Frontal cortex (tissue), 4 donors: ENCODE data around the gene CASP7. TPM values are rescaled to one million over a fixed set of nuclear protein-coding genes. Genes with fewer than 3 reads are reported as not detected.

Source experiments
- DNase-seq, 2 donors: peaks; one replicate each; pipeline ENCODE4 v3.0.0; 2012; ENCODE audit warnings: low spot score in 2 of 2
- FAIRE-seq: peaks from 2 replicates; lab custom pipeline; 2012; peaks lifted over from hg19 to GRCh38; lab: Jason Lieb, UNC
- total RNA-seq: library from RNA; depleted of rRNA; stranded (reverse); fragments of >200 nt; gene quantifications from one replicate; pipeline ENCODE4 v1.2.3, GENCODE V29; 2014
- donor health status: control.
- donor health status: control.
- donor health status: control.

The CASP7 gene
- total RNA-seq, 1 donor from 2014 or later: 2.0 TPM

DNA sequence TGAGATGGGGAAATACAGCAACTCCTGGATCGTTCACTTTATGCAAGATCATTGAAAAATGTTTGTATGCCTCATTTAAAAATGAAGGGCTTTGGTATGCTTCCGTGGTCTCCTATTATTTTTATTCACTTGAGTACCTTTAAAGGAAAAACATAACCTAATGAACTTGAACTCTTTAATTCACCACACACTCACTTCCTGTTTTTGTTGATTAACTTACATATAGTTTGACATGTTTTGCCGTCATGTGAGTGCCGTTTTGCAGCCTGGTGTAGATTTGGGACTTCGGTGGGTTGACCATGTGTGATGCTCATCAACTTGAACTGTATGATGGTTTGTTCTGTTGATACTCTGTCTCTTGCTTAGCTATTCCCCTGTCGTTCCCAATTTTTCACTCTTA, 28.9 kb downstream of the CASP7 start:
- FAIRE-seq: no peak
- DNase-seq: no peak

DNA sequence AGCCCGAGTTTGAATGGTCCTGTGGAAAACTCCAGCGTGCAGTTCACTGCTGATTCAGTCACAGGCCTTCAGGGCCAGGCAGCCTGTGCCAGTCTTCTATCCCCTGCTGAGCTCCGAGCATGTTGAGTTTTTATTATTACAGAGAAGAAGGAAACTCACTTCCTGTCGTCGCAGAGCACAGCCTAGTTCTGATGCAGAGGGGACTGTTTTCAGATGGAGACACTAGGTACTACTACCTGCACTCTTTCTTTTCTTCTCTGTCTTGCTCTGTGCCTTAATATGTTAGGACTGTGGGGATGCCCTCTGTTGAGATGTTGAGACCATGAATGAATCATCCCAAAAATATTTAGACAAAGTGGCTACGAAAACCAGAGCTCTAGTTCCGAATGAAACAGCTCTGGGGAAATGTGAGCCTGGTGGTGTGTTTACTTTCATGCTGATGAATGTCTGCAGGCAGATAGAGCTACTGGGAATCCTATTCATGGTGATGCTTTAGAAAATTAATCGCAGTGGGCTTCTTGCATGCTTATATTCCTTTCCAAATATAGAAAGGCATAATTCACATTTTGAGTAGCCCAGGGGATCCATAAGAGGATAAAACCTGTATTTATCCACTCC, 29.6 kb downstream of the CASP7 start:
- DNase-seq (no peak), FAIRE-seq (no peak)

DNA sequence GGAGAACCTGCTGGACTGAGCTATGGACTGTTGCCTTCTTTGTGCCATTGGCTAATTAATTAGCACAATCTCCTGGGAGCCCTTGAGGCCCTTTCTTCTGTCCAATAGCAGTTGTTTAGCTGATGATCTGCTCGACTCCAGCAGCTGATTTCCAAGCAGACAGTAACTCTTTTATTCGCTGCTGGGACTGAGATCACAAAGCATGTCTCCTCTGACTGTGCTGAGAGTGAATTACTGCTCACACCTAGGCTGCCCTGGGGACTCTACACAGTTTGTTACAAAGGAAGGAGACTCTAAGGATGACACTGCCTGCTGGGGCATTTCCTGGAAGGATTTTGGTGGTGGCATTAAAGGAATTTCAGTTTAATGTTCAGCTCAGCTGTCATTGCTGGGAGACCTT, 31.4 kb downstream of the CASP7 start:
- peak; percentile 11 to 22 for DNase-seq

DNA sequence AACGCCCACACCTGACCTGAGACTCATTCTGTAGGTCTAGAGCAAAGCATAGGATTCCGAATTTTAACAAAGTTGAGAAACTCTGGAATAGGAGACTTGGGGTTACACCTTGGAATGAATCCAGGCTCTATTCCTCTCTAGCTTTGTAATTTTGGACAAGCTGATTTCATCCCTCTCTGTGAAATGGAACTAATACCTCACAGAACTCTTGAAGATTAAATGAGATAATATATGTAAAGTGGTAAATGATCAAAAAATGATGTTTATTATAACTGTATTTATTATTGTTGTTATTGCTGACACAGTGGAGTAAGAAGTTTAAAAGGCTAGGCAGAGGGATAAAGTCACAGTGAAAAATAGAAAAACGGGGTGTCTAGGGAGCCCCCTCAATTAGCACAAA, 32.3 kb downstream of the CASP7 start:
- FAIRE-seq: no peak

More for the DNA sequence above, 31.4 kb downstream of the CASP7 start:
- no peak for FAIRE-seq

DNA sequence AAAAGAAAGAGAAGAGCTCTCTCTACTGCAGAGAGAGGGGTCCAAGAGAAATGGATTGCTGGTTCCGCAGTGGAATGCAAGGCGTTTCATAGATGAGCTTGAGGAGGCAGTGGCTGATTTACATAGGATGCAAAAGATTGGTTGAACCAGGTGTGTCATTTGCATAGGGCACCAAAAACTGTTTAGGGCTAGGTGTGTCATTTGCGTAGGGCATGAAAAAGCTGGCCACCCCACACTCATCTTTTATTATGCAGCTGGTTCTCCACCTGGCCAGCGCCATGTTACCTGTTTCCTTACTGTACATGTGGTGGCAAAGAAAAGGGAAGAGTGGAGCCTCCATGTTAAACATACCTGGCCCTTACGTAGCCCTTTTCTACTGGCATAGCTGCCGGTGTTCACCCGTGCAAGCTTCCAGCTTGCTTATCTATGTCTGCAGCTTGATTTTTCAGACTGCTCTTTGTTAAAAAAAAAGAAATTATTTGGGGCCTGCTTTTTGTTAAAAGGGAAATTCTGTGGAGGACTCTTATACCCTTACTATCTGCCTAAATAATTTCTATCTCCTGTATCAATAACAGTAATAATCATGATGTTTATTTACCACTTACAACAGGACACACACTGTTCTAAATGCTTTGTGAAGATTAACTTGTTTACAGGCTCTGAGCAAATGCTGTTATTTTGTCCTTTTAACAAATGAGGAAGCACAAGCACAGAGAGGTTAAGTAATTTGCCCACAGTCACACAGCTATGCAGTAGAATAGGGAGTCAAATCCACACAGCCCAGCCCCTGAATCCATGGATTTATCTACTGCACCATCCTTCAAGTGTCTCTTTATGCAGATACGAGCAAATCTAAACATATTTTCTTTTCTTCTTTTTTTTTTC, 33.3 kb downstream of the CASP7 start:
- no peak for FAIRE-seq
- DNase-seq: no peak

More for the DNA sequence above, 32.3 kb downstream of the CASP7 start:
- no peak for DNase-seq

DNA sequence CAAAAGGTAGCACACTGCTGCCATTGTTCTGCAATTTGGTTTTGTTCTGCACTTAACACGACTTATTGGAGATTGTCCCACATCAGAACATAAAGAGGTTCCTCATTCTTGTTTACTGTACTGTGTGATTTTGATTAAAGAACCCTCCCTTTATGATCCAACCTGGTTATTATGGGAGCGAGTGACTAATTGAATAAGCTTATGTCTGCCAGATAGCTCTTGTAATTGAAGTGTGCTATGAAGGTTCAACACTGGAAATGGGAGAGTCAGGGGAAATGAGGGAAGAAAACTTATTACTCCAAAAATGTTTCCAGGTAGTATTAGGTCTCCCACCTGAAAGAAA, 33.9 kb downstream of the CASP7 start:
- DNase-seq (no peak), FAIRE-seq (no peak)

DNA sequence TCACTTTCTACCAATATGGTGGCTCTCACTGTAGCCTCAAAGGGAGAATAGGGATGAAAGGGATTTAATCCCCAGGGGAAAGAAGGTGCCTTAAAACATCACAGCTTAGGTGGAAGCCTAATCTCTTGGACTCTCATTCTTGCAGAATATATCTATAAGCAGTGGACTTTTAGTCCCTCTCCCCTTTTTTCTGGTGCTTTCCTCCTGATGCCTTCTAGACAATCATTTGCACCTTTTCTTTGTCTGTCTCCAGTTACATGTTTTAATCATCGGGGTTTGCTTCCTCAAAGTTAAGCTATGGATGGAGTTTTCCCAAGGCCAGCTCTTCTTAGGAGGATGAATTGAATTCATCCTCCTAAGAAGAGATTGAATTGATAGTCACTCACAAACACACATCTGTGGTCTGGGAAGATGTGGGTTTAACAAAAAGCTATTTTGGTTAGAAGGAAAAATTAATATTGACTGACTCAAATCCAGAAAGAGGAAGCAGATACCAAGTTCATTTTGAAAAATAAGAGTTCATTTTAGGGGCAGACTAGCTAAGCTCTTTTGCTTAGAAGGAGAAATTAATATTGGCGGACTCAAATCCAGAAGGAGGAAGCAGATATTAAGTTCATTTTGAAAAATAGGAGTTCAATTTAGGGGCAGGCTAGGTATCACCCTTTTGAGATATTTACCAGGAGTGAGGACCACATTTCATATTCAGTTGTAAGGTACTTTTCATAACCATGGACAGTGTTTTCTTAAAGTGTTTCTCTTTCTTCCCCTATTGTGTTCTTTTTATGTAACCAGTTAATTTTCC, 36.6 kb downstream of the CASP7 start:
- no peak for DNase-seq
- FAIRE-seq: no peak

DNA sequence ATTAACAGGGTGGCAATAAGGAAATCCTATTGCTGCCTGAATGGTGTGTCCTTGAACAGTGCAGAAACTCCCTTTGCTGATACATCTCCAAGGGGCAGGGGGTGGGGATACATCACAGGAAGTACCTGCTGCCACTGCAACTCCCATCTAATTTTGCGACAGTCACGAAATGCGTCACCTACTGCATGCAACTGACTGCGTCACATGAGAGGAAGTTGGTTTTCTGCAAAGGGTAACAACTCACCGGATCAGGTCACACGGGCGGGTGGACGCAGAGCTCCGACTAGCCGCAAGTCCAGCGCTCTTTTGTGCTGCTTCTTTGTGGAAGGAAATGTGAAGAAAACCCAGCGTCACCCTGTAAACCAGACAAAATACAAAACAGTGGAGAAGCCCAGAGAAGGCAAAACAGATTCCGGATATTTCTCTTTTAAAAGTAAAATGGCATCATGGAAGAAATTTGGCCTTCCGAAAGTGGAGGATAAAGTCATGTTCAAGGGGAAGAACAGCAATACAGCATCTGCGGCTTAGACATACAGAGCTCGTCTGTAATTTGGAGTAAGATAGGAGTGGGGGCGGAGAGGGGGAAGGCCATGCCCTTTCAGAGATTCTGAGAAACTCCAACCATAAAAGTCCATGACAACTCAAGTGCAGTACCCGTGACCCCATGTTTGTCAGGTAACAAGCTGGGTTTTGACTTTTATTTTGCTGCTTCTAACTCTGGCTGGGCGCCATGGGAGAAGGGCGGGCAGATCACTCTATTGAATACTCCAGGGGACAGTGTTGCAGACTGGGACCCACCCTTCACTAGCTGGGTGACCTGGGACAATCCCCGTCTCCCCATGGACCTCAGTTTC, 39.5 kb downstream of the CASP7 start:
- DNase-seq: no peak
- no peak for FAIRE-seq

DNA sequence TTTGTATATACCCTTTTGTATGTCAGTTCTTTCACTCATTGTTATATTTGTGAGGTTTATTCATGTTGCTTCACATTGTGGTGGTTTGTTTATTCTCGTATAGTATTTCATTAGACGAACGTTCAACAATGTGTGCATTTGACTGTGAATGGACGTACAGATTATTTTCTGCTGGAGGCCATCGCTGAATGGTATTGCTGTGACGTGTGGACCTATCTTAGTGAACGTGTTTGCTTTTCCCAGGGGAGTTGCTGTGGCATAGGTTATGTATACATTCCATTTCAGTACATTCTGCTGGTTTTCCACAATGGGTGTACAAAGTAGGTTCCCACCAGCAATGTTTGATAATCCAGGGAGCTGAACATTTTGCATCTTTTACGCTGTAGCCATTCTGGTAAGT, 40.7 kb downstream of the CASP7 start:
- no peak for FAIRE-seq
- DNase-seq: no peak

DNA sequence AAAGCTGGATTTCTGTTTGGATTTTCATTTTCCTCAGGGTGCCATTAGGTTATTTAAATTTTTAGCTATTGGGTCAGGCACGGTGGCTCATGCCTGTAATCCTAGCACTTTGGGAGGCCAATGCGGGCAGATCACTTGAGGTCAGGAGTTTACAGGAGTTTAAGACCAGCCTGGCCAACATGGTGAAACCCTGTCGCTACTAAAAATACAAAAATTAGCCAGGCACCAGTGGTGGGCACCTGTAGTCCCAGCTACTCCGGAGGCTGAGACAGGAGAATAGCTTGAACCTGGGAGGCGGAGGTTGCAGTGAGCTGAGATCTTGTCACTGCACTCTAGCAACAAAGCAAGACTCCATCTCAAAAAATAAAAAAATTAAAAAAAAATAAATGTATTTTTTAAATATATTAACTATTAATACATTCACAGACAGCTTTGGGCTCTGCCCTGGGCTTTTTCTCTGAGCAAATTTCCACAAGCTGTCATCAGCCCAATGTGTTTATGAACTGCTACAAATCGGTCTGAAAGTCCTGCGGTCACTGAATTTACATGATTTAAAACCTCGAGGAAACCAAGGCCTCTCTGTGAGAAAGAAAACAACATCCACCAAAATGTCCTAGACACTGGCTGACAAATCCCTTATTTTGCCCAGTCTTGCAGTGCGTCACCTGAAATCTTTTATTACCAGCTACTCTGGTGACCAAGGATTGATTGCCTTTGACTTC, 52.6 kb downstream of the CASP7 start:
- DNase-seq (no peak), FAIRE-seq (no peak)

DNA sequence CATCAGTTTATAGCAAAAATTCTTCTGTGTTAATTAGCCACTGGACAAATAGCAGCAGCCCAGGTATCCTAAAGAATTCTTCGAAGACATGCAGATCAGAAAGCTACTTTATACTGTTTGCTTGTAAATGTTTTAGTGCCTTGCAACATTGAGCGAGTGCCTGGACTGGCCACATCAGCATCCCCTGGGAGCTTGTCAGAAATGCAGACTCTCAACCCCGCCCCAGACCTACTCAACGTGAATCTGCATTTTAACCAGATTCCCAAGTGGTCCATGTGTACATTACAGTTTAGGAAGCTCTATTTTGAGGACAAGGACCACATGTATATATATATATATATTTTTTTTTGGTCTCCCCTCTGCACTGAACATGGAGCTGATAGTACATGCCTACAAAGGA, 53.3 kb downstream of the CASP7 start:
- DNase-seq (no peak), FAIRE-seq (no peak)

DNA sequence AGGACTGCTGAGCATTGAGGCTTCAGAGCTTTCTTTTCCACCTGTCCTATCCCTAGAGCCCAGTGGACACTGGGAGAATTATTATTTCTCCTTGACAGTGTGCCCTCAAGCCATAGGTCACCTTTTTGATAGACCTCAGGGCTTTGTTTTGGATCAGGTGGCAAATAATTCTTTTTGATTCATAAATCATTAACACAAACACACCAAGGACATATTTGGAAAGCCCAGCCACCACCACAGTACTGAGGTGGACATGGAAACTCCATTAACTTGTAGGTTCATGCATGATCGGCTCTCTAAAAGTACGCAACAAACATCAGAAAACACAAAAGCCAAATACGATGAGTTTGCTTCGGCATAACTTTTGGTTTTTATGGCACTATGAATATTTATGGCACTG, 53.9 kb downstream of the CASP7 start:
- no peak for FAIRE-seq

DNA sequence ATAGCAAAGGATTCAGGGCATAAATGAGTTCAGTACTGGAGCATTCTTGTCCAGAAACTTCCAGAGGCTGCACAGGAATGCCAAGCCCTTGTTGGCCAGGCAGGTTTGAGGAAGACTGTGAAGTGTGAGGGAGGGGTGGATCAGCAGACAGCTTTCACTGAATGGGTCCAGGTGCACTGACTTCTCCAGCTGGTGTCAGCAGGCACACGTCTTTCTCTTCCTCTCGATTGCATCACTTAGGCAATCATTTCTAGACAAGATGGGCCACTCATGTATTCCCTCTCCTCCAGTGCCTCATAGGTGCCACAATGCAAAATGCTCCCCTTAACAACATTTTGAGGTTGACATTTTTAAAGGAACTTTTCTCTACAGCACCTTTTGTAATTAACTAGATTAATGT, 56.2 kb downstream of the CASP7 start:
- DNase-seq: no peak
- no peak for FAIRE-seq

More for the DNA sequence above, 53.9 kb downstream of the CASP7 start:
- no peak for DNase-seq

DNA sequence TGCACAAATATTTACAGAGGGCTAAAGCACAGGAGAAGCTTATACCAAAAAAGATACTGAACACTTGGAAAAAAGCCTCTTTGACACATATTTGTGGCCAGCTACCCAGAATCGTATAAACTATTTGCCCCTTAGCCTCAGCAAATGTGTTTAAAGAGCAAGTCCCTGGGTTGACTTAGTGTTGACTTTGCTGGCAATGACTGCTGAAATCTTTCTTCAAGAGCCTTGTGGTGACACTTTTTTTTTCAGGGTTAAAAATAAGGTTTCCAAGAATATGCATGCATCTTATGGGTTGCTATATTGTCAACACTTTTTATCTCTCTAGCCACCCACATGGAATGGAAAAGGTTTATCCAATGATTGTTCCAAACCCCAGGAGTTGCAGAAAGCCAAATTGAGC, 56.9 kb downstream of the CASP7 start:
- FAIRE-seq: no peak
- DNase-seq: no peak

DNA sequence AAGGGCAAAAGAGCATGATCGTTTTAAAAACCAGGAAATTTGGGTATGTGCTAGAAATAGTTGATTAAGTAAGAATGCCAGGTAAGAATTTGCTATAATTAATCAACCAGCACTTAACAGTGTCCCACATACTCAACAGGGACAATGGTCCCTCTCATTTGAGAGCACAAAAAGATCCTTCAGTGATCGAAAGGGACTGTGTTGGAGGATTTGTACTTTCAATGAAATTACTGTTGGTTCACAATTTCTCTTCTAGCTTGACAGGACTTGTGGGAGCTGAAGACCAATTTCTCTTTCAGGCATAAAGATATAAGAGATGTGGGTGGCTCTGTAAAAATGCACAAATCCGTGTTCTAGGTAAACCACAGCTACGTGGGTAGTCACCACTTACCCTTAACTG, 59.3 kb downstream of the CASP7 start:
- no peak for DNase-seq
- FAIRE-seq: no peak

DNA sequence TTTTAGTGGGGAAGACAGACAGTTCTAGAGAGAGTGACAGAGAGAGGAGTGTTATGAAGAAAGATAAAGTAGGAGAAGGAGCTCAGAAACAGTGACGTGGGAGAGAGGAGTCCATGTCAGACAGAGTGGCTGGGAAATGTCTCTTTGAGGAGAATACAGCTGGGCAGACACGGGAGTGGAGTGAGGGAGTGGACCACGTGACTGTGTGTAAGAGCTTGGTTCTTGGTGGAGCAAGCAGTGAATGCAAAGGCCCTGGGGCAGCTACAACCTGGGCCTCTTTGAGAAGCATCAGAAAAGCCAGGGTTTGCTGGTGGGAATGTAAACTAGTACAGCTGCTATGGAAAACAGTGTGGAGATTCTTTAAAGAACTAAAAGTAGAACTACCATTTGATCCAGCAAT, 59.9 kb downstream of the CASP7 start:
- DNase-seq (no peak), FAIRE-seq (no peak)

DNA sequence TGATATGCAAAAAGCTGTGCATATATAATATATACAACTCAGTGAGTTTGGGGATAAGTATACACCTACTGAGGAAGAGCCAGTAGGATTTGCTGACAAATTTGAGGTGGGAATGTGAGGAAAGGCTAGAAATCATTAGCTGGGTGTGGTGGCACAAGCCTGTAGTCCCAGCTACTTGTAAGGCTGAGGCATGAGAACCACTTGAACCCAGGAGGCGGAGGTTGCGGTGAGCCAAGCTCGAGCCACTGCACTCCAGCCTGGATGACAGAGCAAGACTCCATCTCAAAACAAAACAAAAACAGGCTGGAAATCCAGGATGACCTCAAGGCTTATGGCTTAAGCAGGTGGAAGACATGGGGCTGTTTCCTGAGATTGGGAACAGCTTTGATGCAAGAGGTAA, 61.1 kb downstream of the CASP7 start:
- DNase-seq (no peak), FAIRE-seq (no peak)

DNA sequence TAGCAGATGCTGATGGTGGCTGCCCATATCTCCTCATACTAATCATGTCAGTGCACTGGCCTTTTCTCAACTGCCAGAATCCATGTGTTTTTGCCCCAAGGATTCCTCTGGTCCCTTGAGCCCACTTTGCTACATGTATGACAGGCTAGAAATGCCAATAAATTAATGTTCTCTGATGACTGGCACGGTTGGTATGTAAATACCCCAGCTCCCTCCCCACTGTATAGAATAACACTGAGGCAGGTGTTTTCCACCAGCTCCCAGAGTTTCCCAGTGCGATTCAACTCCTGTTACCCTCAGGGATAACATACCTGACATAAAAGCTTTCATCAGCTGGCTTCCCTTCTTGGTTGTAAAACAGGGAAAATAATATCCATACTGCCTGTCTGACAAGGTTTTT, 62.8 kb downstream of the CASP7 start:
- no peak for FAIRE-seq

DNA sequence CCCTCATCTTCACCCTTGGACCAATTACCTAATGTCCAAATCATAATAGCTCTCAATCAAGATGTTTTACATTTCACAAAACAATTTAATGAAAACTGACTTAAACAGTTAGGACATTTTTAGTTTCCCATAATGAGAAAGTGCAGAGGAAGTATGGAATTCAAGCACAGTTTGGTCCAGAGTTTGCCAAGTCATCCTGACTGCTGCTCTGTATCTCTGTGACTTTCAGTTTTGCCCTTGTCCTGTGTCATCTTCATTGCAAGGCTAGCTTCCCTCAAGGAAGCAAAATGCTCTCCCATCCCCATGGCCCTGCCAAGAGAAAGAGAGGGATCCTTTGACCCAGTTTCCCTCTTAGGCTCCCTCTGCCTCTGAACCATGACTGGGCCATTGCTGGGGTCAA, 63.9 kb downstream of the CASP7 start:
- DNase-seq (no peak), FAIRE-seq (no peak)

More for the DNA sequence above, 62.8 kb downstream of the CASP7 start:
- no peak for DNase-seq
